H1 (cell line): Measurements from ENCODE around the gene FZD8. TPM values are rescaled to one million over a fixed set of nuclear protein-coding genes. Genes with fewer than 3 reads are reported as not detected.
A peak's percentile ranks its signal among the peaks of the same experiment; 100 is the strongest.

Source experiments
- CTCF ChIA-PET: fragments of 300-600 bp; sonication (Branson Sonifier 250); formaldehyde crosslinking; loops from one replicate; lab custom pipeline; 2021; ENCODE audit not compliant: partially characterized antibody; lab: Charles Lee
- POLR2A ChIA-PET: fragments of 300-600 bp; sonication (Branson Sonifier 250); formaldehyde crosslinking; loops from one replicate; lab custom pipeline; 2021; ENCODE audit warnings: inconsistent platforms; ENCODE audit not compliant: partially characterized antibody; lab: Charles Lee
- DNase-seq, 2 experiments: peaks; one replicate each; pipeline versions ENCODE4 v3.0.0 to v3.0.0-alpha.2; 2010 to 2022; ENCODE audit warnings: low spot score in 2 of 2, low read depth in 1 of 2, mixed read lengths in 1 of 2
- FAIRE-seq: peaks from 2 replicates; lab custom pipeline; 2011; peaks lifted over from hg19 to GRCh38; lab: Jason Lieb, UNC
- H2AFZ ChIP-seq: 2 replicates; pipeline ENCODE4 v1.8.1; 2012; ENCODE audit warnings: low read length, inconsistent platforms
- H2AK5ac ChIP-seq: 2 replicates; pipeline ENCODE4 v1.6.1; 2013; ENCODE audit warnings: low read depth, low read length
- H2BK120ac ChIP-seq: replicated peaks from 2 replicates; pipeline ENCODE3; 2013; ENCODE audit warnings: low read depth, low read length, inconsistent platforms
- H2BK12ac ChIP-seq: 2 replicates; pipeline ENCODE4 v1.6.1; 2013; ENCODE audit warnings: low read depth, low read length
- H2BK15ac ChIP-seq: 2 replicates; pipeline ENCODE4 v1.6.1; 2013; ENCODE audit warnings: low read length
- H2BK20ac ChIP-seq: 2 replicates; pipeline ENCODE4 v1.6.1; 2013; ENCODE audit warnings: low read length
- H2BK5ac ChIP-seq: 2 replicates; pipeline ENCODE4 v1.6.1; 2013; ENCODE audit warnings: low read depth, low read length
- H3K14ac ChIP-seq: 2 replicates; pipeline ENCODE4 v1.6.1; 2013; ENCODE audit warnings: inconsistent platforms; ENCODE audit not compliant: insufficient read length
- H3K18ac ChIP-seq: 2 replicates; pipeline ENCODE4 v1.6.1; 2013; ENCODE audit warnings: low read length; ENCODE audit errors: extremely low read depth
- H3K23ac ChIP-seq: 2 replicates; pipeline ENCODE4 v1.6.1; 2013; ENCODE audit warnings: inconsistent platforms; ENCODE audit not compliant: insufficient read length
- H3K23me2 ChIP-seq: 2 replicates; pipeline ENCODE4 v1.6.1; 2013; ENCODE audit warnings: low read depth, low read length
- H3K27ac ChIP-seq: 2 replicates; pipeline ENCODE4 v1.6.1; 2011; ENCODE audit warnings: low read depth, low read length, inconsistent platforms
- H3K27me3 ChIP-seq, 4 experiments: replicated peaks in 1 of 4; 1 replicate in 1 of 4; 2 replicates in 3 of 4; pipeline versions ENCODE4 v1.6.1 to v1.8.1; 2011 to 2013; ENCODE audit warnings: low read length in 3 of 4, mild to moderate bottlenecking in 3 of 4, inconsistent platforms in 2 of 4, mixed read lengths in 2 of 4, moderate library complexity in 1 of 4; ENCODE audit not compliant: control insufficient read depth in 3 of 4, insufficient read depth in 3 of 4; ENCODE audit errors: extremely low read depth in 1 of 4
- H3K36me3 ChIP-seq, 4 experiments: 2 replicates each; pipeline versions ENCODE4 v1.6.1 to v1.8.1; 2011 to 2013; ENCODE audit warnings: mild to moderate bottlenecking in 4 of 4, low read length in 3 of 4, moderate library complexity in 2 of 4, control low read depth in 1 of 4, inconsistent platforms in 1 of 4; ENCODE audit not compliant: insufficient read depth in 4 of 4, control insufficient read depth in 2 of 4
- H3K4ac ChIP-seq: replicated peaks from 2 replicates; pipeline ENCODE3; 2013; ENCODE audit warnings: low read length, low read depth, mixed read lengths, inconsistent platforms; ENCODE audit not compliant: insufficient read length
- H3K4me1 ChIP-seq, 4 experiments: replicated peaks in 1 of 4; 1 replicate in 1 of 4; 2 replicates in 3 of 4; pipeline versions ENCODE4 v1.6.1 to v1.8.1; 2011 to 2013; ENCODE audit warnings: low read length in 3 of 4, inconsistent platforms in 2 of 4, mixed read lengths in 1 of 4; ENCODE audit not compliant: insufficient read depth in 4 of 4, control insufficient read depth in 3 of 4
- H3K4me2 ChIP-seq, 2 experiments: 2 replicates each; pipeline versions ENCODE4 v1.6.1 to v1.8.1; 2011 to 2013; ENCODE audit warnings: low read depth in 2 of 2, low read length in 2 of 2, control low read depth in 1 of 2, inconsistent platforms in 1 of 2, mild to moderate bottlenecking in 1 of 2; ENCODE audit not compliant: insufficient read depth in 1 of 2
- H3K4me3 ChIP-seq, 4 experiments: fragments of 200-600, 300-600 bp in 1 of 4; sonication (generic), shearing (Covaris generic), sonication (Bioruptor Twin) in 1 of 4; 2 replicates each; pipeline versions ENCODE4 v1.5.1 to v1.8.1; 2011 to 2016; ENCODE audit warnings: low read length in 4 of 4, low read depth in 3 of 4, control low read depth in 2 of 4, inconsistent platforms in 2 of 4, mild to moderate bottlenecking in 2 of 4, mixed read lengths in 1 of 4, moderate library complexity in 1 of 4; ENCODE audit not compliant: insufficient read depth in 2 of 4; ENCODE audit errors: extremely low read depth in 1 of 4
- H3K56ac ChIP-seq: replicated peaks from 2 replicates; pipeline ENCODE3; 2013; ENCODE audit warnings: low read depth, mild to moderate bottlenecking, mixed read lengths, low read length, inconsistent platforms; ENCODE audit not compliant: insufficient read length
- H3K79me1 ChIP-seq: 2 replicates; pipeline ENCODE4 v1.6.1; 2013; ENCODE audit warnings: low read depth, low read length, control low read depth
- H3K79me2 ChIP-seq, 2 experiments: 2 replicates each; pipeline versions ENCODE4 v1.6.1 to v1.8.1; 2012 to 2013; ENCODE audit warnings: low read length in 2 of 2, mild to moderate bottlenecking in 2 of 2, inconsistent platforms in 1 of 2; ENCODE audit not compliant: insufficient read depth in 2 of 2, control insufficient read depth in 1 of 2
- H3K9ac ChIP-seq, 4 experiments: replicated peaks in 1 of 4; 1 replicate in 1 of 4; 2 replicates in 3 of 4; pipeline versions ENCODE4 v1.6.1 to v1.8.1; 2011 to 2013; ENCODE audit warnings: low read depth in 3 of 4, low read length in 3 of 4, control low read depth in 2 of 4, mild to moderate bottlenecking in 2 of 4, moderate library complexity in 2 of 4, inconsistent platforms in 1 of 4; ENCODE audit errors: extremely low read depth in 1 of 4
- H3K9me3 ChIP-seq, 2 experiments: 2 replicates each; pipeline versions ENCODE4 v1.6.1 to v1.8.1; 2012 to 2013; ENCODE audit warnings: mild to moderate bottlenecking in 2 of 2, moderate library complexity in 2 of 2, control low read depth in 1 of 2, inconsistent platforms in 1 of 2, low read depth in 1 of 2, low read length in 1 of 2, mixed read lengths in 1 of 2; ENCODE audit not compliant: insufficient read depth in 2 of 2
- H4K20me1 ChIP-seq, 2 experiments: replicated peaks in 1 of 2; 2 replicates each; pipeline versions ENCODE3 to v1.8.1; 2011 to 2013; ENCODE audit warnings: inconsistent platforms in 2 of 2, low read length in 2 of 2, mild to moderate bottlenecking in 1 of 2; ENCODE audit not compliant: insufficient read depth in 2 of 2, control insufficient read depth in 1 of 2
- H4K5ac ChIP-seq: 2 replicates; pipeline ENCODE4 v1.6.1; 2013; ENCODE audit warnings: low read length, low read depth, mixed read lengths, inconsistent platforms; ENCODE audit not compliant: insufficient read length
- H4K8ac ChIP-seq: 2 replicates; pipeline ENCODE4 v1.8.0; 2013; ENCODE audit warnings: mild to moderate bottlenecking, moderate library complexity, low read length, inconsistent platforms; ENCODE audit not compliant: insufficient read depth; ENCODE audit errors: extremely low read depth
- H4K91ac ChIP-seq: replicated peaks from 2 replicates; pipeline ENCODE3; 2013; ENCODE audit warnings: low read length, mixed read lengths, inconsistent platforms; ENCODE audit not compliant: insufficient read length
- RAD21 ChIP-seq, 2 experiments: IDR thresholded peaks in 1 of 2; conservative IDR thresholded peaks in 1 of 2; 2 replicates each; pipeline ENCODE4 v1.6.1; 2011; ENCODE audit warnings: low read depth in 2 of 2, low read length in 2 of 2, improper control_type of control experiment in 1 of 2, inconsistent platforms in 1 of 2, mild to moderate bottlenecking in 1 of 2, moderate library complexity in 1 of 2
- TAF7 ChIP-seq: optimal IDR thresholded peaks from 2 replicates; pipeline ENCODE3; 2011; ENCODE audit warnings: low read depth, mild to moderate bottlenecking, inconsistent platforms, low read length, moderate library complexity, borderline replicate concordance
- WGBS, 2 experiments: shearing (Covaris generic) in 1 of 2; methylation state at CpG; one replicate each; pipeline versions ENCODE4 v1.1.6 to v1.1.7; 2013 to 2015; ENCODE audit warnings: low lambda C conversion rate in 2 of 2, mixed read lengths in 2 of 2, inconsistent platforms in 1 of 2, low coverage in 1 of 2, missing lambda C conversion rate in 1 of 2; ENCODE audit not compliant: insufficient replicate concordance in 2 of 2, insufficient coverage in 1 of 2, insufficient read length in 1 of 2; ENCODE audit errors: extremely low coverage in 1 of 2, missing lambda C conversion rate in 1 of 2; 5-methylcytosine and 5-hydroxymethylcytosine counted together
- polyA plus RNA-seq, 7 experiments: library from polyadenylated mRNA; depleted of rRNA in 3 of 7; stranded (reverse) in 5 of 7; unstranded in 2 of 7; fragments of >200 nt in 5 of 7; fragments of 200-250 nt in 2 of 7; gene quantifications; 1 replicate in 5 of 7; 2 replicates in 1 of 7; 4 replicates in 1 of 7; pipeline versions ENCODE4 v1.2.1 to v1.2.3, GENCODE V29; 2011 to 2013; ENCODE audit warnings: missing spikeins in 2 of 7, mixed read lengths in 2 of 7
- total RNA-seq: library from RNA; stranded (reverse); fragmentation: NEBNext Ultra II Directional; extraction: Animal tissue kit (Norgen Biotek cat#: 25700); gene quantifications from 2 replicates; pipeline ENCODE4 v1.2.1, GENCODE V29; 2021
- TF ChIP-seq, protein P1 (sequence below), 3 experiments: IDR thresholded peaks; 1 replicate in 2 of 3; 2 replicates in 1 of 3; pipeline versions ENCODE4 v1.5.1 to v1.6.1; 2011; ENCODE audit warnings: low read length in 3 of 3, mild to moderate bottlenecking in 3 of 3, inconsistent platforms in 2 of 3, low read depth in 1 of 3, moderate library complexity in 1 of 3; ENCODE audit not compliant: insufficient read depth in 1 of 3; ENCODE audit errors: control extremely low read depth in 1 of 3

The FZD8 gene
- total and polyA plus RNA-seq, 2 of the 8 experiments (the other 6 are each of a cell fraction or from before 2014, with no cell fraction given) = 4.8 to 7.1 TPM

DNA sequence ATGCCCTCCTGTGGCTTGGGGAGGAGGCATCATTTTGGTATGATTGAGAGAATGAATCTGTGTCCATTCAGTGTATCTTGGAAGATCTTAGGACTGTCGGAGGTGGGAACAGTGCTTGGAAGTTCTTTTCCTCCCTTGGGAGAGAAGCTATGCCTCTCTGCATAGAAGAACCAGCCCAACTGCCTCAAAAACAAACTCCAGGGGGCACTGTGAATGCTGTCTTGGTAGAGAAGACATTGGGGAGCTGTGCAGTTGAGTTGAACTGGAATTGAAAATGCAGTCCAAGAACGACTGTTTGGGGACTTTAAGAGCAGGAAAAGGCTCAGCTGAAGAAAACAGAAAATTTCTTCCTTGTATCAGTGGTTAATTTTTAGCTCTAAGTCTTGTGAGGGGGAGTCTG lies 41.9 kb downstream of the FZD8 start:
- Histone ChIP-seq H2AFZ (no peak overlapping the region), H3K14ac (no peak overlapping the region), H3K27me3 (no peaks in the 10 kb centered on the region), H4K20me1 (no peaks in the 10 kb centered on the region), H2BK12ac (no peak overlapping the region), H2BK15ac (peak overlapping the region; percentile 61; the same call in 1 of the 2 replicates), H3K36me3 (no peaks in the 10 kb centered on the region), H3K27ac (no peak overlapping the region), H3K23ac (no peak overlapping the region), H3K18ac (no peak overlapping the region; the same call in 1 of the 2 replicates), H3K79me1 (no peaks in the 10 kb centered on the region), H4K5ac (no peak overlapping the region), H2BK120ac (no peak overlapping the region), H3K9me3 (no peaks in the 10 kb centered on the region), H3K4me3 (no peak overlapping the region), H3K4ac (no peak overlapping the region), H2AK5ac (no peak overlapping the region), H3K4me1 (peaks cover 0 to 4% (median 2%) of the 10 kb centered on the region in 4 experiments; a peak in 3 of 7 replicates), H4K91ac (no peak overlapping the region), H2BK20ac (0 out of 2 replicates have a peak overlapping the region, but pooled peaks have one; percentile 86), H4K8ac (no peak overlapping the region), H3K56ac (no peak overlapping the region), H3K9ac (no peak overlapping the region), H3K23me2 (0 out of 2 replicates have a peak, but pooled peaks cover under 1% of the 10 kb centered on the region), H2BK5ac (no peak overlapping the region), H3K4me2 (no peak overlapping the region), H3K79me2 (no peaks in the 10 kb centered on the region)
- CTCF ChIA-PET = interaction anchor here (0.6 to 2.1 kb wide), 16 partner anchors 9 to 404 kb away, joined by 3 to 12 read pairs (median 4); no protein-coding TSS in a partner anchor
- TF ChIP-seq, protein P1, sequence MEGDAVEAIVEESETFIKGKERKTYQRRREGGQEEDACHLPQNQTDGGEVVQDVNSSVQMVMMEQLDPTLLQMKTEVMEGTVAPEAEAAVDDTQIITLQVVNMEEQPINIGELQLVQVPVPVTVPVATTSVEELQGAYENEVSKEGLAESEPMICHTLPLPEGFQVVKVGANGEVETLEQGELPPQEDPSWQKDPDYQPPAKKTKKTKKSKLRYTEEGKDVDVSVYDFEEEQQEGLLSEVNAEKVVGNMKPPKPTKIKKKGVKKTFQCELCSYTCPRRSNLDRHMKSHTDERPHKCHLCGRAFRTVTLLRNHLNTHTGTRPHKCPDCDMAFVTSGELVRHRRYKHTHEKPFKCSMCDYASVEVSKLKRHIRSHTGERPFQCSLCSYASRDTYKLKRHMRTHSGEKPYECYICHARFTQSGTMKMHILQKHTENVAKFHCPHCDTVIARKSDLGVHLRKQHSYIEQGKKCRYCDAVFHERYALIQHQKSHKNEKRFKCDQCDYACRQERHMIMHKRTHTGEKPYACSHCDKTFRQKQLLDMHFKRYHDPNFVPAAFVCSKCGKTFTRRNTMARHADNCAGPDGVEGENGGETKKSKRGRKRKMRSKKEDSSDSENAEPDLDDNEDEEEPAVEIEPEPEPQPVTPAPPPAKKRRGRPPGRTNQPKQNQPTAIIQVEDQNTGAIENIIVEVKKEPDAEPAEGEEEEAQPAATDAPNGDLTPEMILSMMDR (IDR thresholded peaks at IDR 0.05; ENCODE audit: control extremely low read depth in 1 of 3, insufficient read depth in 1 of 3, low read depth in 1 of 3, low read length in 3 of 3) = peak in 2 of 3 experiments; percentile 20 to 26; a peak in 2 of 4 replicates
- peak in 1 of 2 experiments; percentile 5; a peak in 2 of 4 replicates for TF ChIP-seq RAD21 (IDR thresholded peaks at IDR 0.05 in 1 of 2, conservative IDR thresholded peaks at IDR 0.05 in 1 of 2; ENCODE audit: low read depth in 2 of 2, low read length in 2 of 2)
- no peak for TF ChIP-seq TAF7
- DNase-seq = no peak
- POLR2A ChIA-PET = no interaction called here
- 81% methylated on average over 2 of the region's 2 CpGs; no CpG with 5 or more reads in 1 of the 2 experiments for WGBS, 2 experiments
- peak; percentile 36 for FAIRE-seq
